Measurements from ENCODE around the gene BSG. TPM values are rescaled to one million over a fixed set of nuclear protein-coding genes. Genes with fewer than 3 reads are reported as not detected.

The BSG gene
- total RNA-seq: 100 to 1,000 TPM; 109 to 247 (median 120) TPM
- polyA plus RNA-seq: 100 to 1,000 TPM; 246 to 349 TPM
- total RNA-seq: 75.1 reads per million, percentile 79 among the genes with 10 or more reads in this experiment

DNA sequence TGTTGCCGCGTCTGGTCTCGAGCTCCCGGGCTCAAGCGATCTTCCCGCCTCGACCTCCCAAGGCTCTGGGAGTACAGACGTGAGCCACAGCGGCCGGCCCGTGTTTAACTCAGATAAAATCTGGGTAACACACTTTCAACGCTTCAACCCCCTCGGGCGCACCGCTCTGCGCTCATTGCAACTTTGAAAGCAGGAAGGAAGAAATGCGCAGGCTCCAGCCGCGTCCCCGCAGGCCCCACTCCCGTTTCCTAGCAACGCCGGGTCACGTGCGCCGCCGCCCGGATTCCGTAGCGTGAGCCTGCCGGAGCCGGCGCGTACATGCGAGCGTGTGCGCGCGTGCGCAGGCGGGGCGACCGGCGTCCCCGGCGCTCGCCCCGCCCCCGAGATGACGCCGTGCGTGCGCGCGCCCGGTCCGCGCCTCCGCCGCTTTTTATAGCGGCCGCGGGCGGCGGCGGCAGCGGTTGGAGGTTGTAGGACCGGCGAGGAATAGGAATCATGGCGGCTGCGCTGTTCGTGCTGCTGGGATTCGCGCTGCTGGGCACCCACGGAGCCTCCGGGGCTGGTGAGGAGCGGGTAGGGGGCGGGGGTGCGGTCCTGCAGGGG lies at the start of gene BSG:
TSS of gene BSG (plus strand) at position 457 of the 603 bp plus-strand sequence. CDS start at position 496, 39 bp downstream.
- peak within 1 kb of the TSS; percentile 92 to 99 (median 96) for H3K27ac Mint-ChIP-seq
- peaks cover 0 to 15% (median 0%) of the 10 kb centered on the region in 11 donors for H3K9me3 Mint-ChIP-seq
- H3K27me3 Mint-ChIP-seq: peaks cover 0 to 4% (median 0%) of the 10 kb centered on the region in 5 donors
- DNase-seq (peak; percentile 96 to 99 (median 99)), ATAC-seq (peak; percentile 89)
- intact Hi-C loops (cut with micrococcal nuclease): loop anchor here (1.0 to 5.0 kb wide), 13 partner anchors 17 to 321 kb away; partner anchors contain the start of genes CDC34 (in 2 of the 2), POLRMT (in 2 of the 2), PTBP1 (in 2 of the 2) and RNF126 (in 2 of the 2)
- Histone ChIP-seq H3K36me3 (ENCODE audit: control insufficient read depth in 2 of 3, insufficient read depth in 3 of 3, low read length in 3 of 3) (peaks cover 0 to 8% (median 0%) of the 10 kb centered on the region in 3 experiments), H3K4me1 (ENCODE audit: control insufficient read depth in 2 of 2, insufficient read depth in 2 of 2, low read length in 2 of 2) (peaks cover 16 to 19% of the 10 kb centered on the region in 2 donors), H3K27ac (ENCODE audit: low read depth, low read length) (peak within 1 kb of the TSS; percentile 93), H3K27me3 (ENCODE audit: control insufficient read depth in 2 of 2, insufficient read depth in 2 of 2, low read length in 2 of 2) (no peaks in the 10 kb centered on the region), H3K9me3 (ENCODE audit: control insufficient read depth in 2 of 3, low read length in 3 of 3) (no peaks in the 10 kb centered on the region), H3K4me3 (ENCODE audit: low read length) (peak within 1 kb of the TSS; percentile 75)
- POLR2A ChIA-PET: interaction anchor here (0.6 to 1.1 kb wide), 7 partner anchors 12 to 109 kb away, joined by 3 to 7 read pairs (median 4); partner anchors contain the start of genes CDC34 and GZMM
- H3K36me3 Mint-ChIP-seq: peaks cover 0 to 3% (median 0%) of the 10 kb centered on the region in 5 donors
- peak within 1 kb of the TSS; percentile 87 to 99 (median 96) for H3K4me3 Mint-ChIP-seq
- CTCF ChIA-PET: no interaction called here
- H3K4me1 Mint-ChIP-seq: peaks cover 12 to 49% (median 36%) of the 10 kb centered on the region in 7 donors

GRCh38 chr19:522726-523125 lies 49.7 kb upstream of the BSG start:
- ChIA-PET POLR2A (interaction anchor here (0.7 to 4.7 kb wide), 4 partner anchors 8 to 140 kb away, joined by 3 to 17 read pairs (median 10); partner anchors contain the start of genes CDC34 and RNF126), CTCF (interaction anchor here (0.6 kb wide), 1 partner anchor 33 kb away, joined by 4 read pairs; no protein-coding TSS in a partner anchor)
- H3K36me3 Mint-ChIP-seq: no peaks in the 10 kb centered on the region
- Histone ChIP-seq H3K9me3 (ENCODE audit: control insufficient read depth in 2 of 3, low read length in 3 of 3) (no peaks in the 10 kb centered on the region), H3K36me3 (ENCODE audit: control insufficient read depth in 2 of 3, insufficient read depth in 3 of 3, low read length in 3 of 3) (no peaks in the 10 kb centered on the region), H3K27ac (ENCODE audit: low read depth, low read length) (no peak overlapping the region), H3K4me3 (ENCODE audit: low read length) (no peak overlapping the region), H3K27me3 (ENCODE audit: control insufficient read depth in 2 of 2, insufficient read depth in 2 of 2, low read length in 2 of 2) (no peaks in the 10 kb centered on the region), H3K4me1 (ENCODE audit: control insufficient read depth in 2 of 2, insufficient read depth in 2 of 2, low read length in 2 of 2) (no peaks in the 10 kb centered on the region)
- H3K9me3 Mint-ChIP-seq: peaks cover 0 to 4% (median 0%) of the 10 kb centered on the region in 11 donors
- ATAC-seq: no peak
- intact Hi-C loops (cut with micrococcal nuclease): no loop called here
- peaks cover 0 to 8% (median 0%) of the 10 kb centered on the region in 5 donors for H3K27me3 Mint-ChIP-seq
- DNase-seq: no peak
- H3K27ac Mint-ChIP-seq: peak overlapping the region in 1 of 9 donors; percentile 61
- H3K4me1 Mint-ChIP-seq: peaks cover 0 to 24% (median 4%) of the 10 kb centered on the region in 7 donors
- H3K4me3 Mint-ChIP-seq: peak overlapping the region in 3 of 10 donors; percentile 32 to 62 (median 49)

- H3K4me1 ChIP-seq (ENCODE audit: control insufficient read depth in 2 of 2, insufficient read depth in 2 of 2, low read length in 2 of 2): no peaks in the 10 kb centered on the region
- no peaks in the 10 kb centered on the region for H3K9me3 ChIP-seq (ENCODE audit: control insufficient read depth in 2 of 3, low read length in 3 of 3)
- Mint-ChIP-seq H3K27ac (no peak overlapping the region), H3K36me3 (no peaks in the 10 kb centered on the region), H3K27me3 (peaks cover 0 to 8% (median 0%) of the 10 kb centered on the region in 5 donors), H3K9me3 (peaks cover 0 to 4% (median 0%) of the 10 kb centered on the region in 11 donors), H3K4me1 (peaks cover 0 to 24% (median 6%) of the 10 kb centered on the region in 7 donors), H3K4me3 (no peak overlapping the region)
- H3K36me3 ChIP-seq (ENCODE audit: control insufficient read depth in 2 of 3, insufficient read depth in 3 of 3, low read length in 3 of 3): no peaks in the 10 kb centered on the region
- DNase-seq (no peak), ATAC-seq (no peak)
- H3K4me3 ChIP-seq (ENCODE audit: low read length): no peak overlapping the region
- intact Hi-C loops (cut with micrococcal nuclease): no loop called here
- H3K27me3 ChIP-seq (ENCODE audit: control insufficient read depth in 2 of 2, insufficient read depth in 2 of 2, low read length in 2 of 2): no peaks in the 10 kb centered on the region
- ChIA-PET POLR2A (interaction anchor here (1.3 kb wide), 1 partner anchor 13 kb away, joined by 5 read pairs; no protein-coding TSS in a partner anchor), CTCF (no interaction called here)
- H3K27ac ChIP-seq (ENCODE audit: low read depth, low read length): no peak overlapping the region
Measured at GRCh38 chr19:524062-524674, 48.2 kb upstream of the BSG start.

- Histone ChIP-seq H3K9me3 (ENCODE audit: control insufficient read depth in 2 of 3, low read length in 3 of 3) (no peaks in the 10 kb centered on the region), H3K27me3 (ENCODE audit: control insufficient read depth in 2 of 2, insufficient read depth in 2 of 2, low read length in 2 of 2) (no peaks in the 10 kb centered on the region), H3K4me3 (ENCODE audit: low read length) (no peak overlapping the region), H3K36me3 (ENCODE audit: control insufficient read depth in 2 of 3, insufficient read depth in 3 of 3, low read length in 3 of 3) (no peaks in the 10 kb centered on the region), H3K4me1 (ENCODE audit: control insufficient read depth in 2 of 2, insufficient read depth in 2 of 2, low read length in 2 of 2) (no peaks in the 10 kb centered on the region), H3K27ac (ENCODE audit: low read depth, low read length) (no peak overlapping the region)
- no peaks in the 10 kb centered on the region for H3K36me3 Mint-ChIP-seq
- ChIA-PET CTCF (no interaction called here), POLR2A (interaction anchor here (1.3 kb wide), 1 partner anchor 14 kb away, joined by 5 read pairs; no protein-coding TSS in a partner anchor)
- intact Hi-C loops (cut with micrococcal nuclease): no loop called here
- peaks cover 0 to 24% (median 6%) of the 10 kb centered on the region in 7 donors for H3K4me1 Mint-ChIP-seq
- peak overlapping the region in 1 of 9 donors; percentile 50 for H3K27ac Mint-ChIP-seq
- no peak overlapping the region for H3K4me3 Mint-ChIP-seq
- ATAC-seq: no peak
- H3K27me3 Mint-ChIP-seq: peaks cover 0 to 8% (median 0%) of the 10 kb centered on the region in 5 donors
- no peak for DNase-seq
- H3K9me3 Mint-ChIP-seq: peaks cover 0 to 4% (median 0%) of the 10 kb centered on the region in 11 donors
Measured at GRCh38 chr19:525029-525428, 47.4 kb upstream of the BSG start.

DNA sequence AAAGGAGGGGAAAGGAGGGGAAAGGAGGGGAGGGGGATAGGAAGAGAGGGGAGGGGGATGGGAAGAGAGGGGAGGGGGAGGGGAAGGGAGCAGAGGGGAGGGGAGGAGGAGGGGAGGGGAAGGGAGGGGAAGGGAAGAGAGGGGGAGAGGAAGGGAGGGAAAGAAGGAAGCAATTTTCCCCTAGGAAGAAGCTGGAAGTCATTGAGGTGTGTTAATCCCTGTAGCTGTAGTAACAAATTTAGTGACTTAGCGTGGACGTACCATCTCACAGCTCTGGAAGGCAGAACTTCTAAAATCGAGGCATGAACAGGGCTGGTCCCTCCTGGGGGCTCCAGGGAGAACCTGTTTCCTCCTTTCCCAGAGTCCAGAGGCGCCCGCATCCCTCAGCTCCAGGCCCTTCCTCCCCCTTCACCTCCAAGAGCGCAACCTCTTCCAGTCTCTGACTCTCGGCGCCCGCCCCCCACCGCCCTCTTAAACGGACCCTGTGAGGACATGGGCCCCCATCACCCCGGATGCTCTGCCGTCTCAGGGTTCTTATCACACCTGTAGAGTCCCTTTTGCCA lies 46.5 kb upstream of the BSG start:
- Histone ChIP-seq H3K4me1 (ENCODE audit: control insufficient read depth in 2 of 2, insufficient read depth in 2 of 2, low read length in 2 of 2) (no peaks in the 10 kb centered on the region), H3K27me3 (ENCODE audit: control insufficient read depth in 2 of 2, insufficient read depth in 2 of 2, low read length in 2 of 2) (no peaks in the 10 kb centered on the region), H3K36me3 (ENCODE audit: control insufficient read depth in 2 of 3, insufficient read depth in 3 of 3, low read length in 3 of 3) (no peaks in the 10 kb centered on the region), H3K9me3 (ENCODE audit: control insufficient read depth in 2 of 3, low read length in 3 of 3) (no peaks in the 10 kb centered on the region), H3K27ac (ENCODE audit: low read depth, low read length) (no peak overlapping the region), H3K4me3 (ENCODE audit: low read length) (no peak overlapping the region)
- Mint-ChIP-seq H3K27me3 (peaks cover 0 to 8% (median 0%) of the 10 kb centered on the region in 5 donors), H3K4me1 (peaks cover 0 to 21% (median 9%) of the 10 kb centered on the region in 7 donors), H3K4me3 (no peak overlapping the region), H3K36me3 (no peaks in the 10 kb centered on the region), H3K9me3 (peaks cover 0 to 4% (median 0%) of the 10 kb centered on the region in 11 donors), H3K27ac (peak overlapping the region in 1 of 9 donors; percentile 26)
- ChIA-PET POLR2A (interaction anchor here (0.6 kb wide), 1 partner anchor 235 kb away, joined by 3 read pairs; no protein-coding TSS in a partner anchor), CTCF (interaction anchor here (0.6 to 0.8 kb wide), 2 partner anchors 9 to 15 kb away, joined by 3 to 5 read pairs; no protein-coding TSS in a partner anchor)
- DNase-seq (no peak), ATAC-seq (no peak)
- intact Hi-C loops (cut with micrococcal nuclease): no loop called here
